ENCODE data around the gene MPZL2.

Gene MPZL2

GRCh38 chr11:118213781-118214180 is 50.3 kb downstream of the MPZL2 start:
- H3K27me3 Mint-ChIP-seq, result no peaks in the 10 kb centered on the region
- peaks cover 86% of the 10 kb centered on the region for H3K4me1 Mint-ChIP-seq
- ATAC-seq (no peak), DNase-seq (no peak)
- H3K9me3 Mint-ChIP-seq, result no peaks in the 10 kb centered on the region
- H3K4me3 Mint-ChIP-seq, result peak overlapping the region; percentile 92
- H3K36me3 Mint-ChIP-seq (ENCODE audit: low read depth), result peaks cover 79% of the 10 kb centered on the region
- H3K27ac Mint-ChIP-seq, result no peak overlapping the region

GRCh38 chr11:118213201-118213600 is 50.9 kb downstream of the MPZL2 start:
- no peak for DNase-seq
- no peak for ATAC-seq
- peaks cover 78% of the 10 kb centered on the region for H3K36me3 Mint-ChIP-seq (ENCODE audit: low read depth)
- H3K9me3 Mint-ChIP-seq, result no peaks in the 10 kb centered on the region
- H3K4me1 Mint-ChIP-seq, result peaks cover 80% of the 10 kb centered on the region
- peak overlapping the region; percentile 92 for H3K4me3 Mint-ChIP-seq
- no peak overlapping the region for H3K27ac Mint-ChIP-seq
- no peaks in the 10 kb centered on the region for H3K27me3 Mint-ChIP-seq

GRCh38 chr11:118212781-118213191 is 51.3 kb downstream of the MPZL2 start:
- Mint-ChIP-seq H3K4me1 (peaks cover 76% of the 10 kb centered on the region), H3K9me3 (no peaks in the 10 kb centered on the region), H3K27me3 (no peaks in the 10 kb centered on the region), H3K4me3 (peak overlapping the region; percentile 92), H3K27ac (no peak overlapping the region), H3K36me3 (ENCODE audit: low read depth) (peaks cover 78% of the 10 kb centered on the region)
- DNase-seq (no peak), ATAC-seq (no peak)

- DNase-seq (no peak), ATAC-seq (no peak)
- peaks cover 71% of the 10 kb centered on the region for H3K4me1 Mint-ChIP-seq
- peak overlapping the region; percentile 92 for H3K4me3 Mint-ChIP-seq
- H3K27ac Mint-ChIP-seq, result no peak overlapping the region
- H3K27me3 Mint-ChIP-seq, result no peaks in the 10 kb centered on the region
- H3K36me3 Mint-ChIP-seq (ENCODE audit: low read depth), result peaks cover 81% of the 10 kb centered on the region
- H3K9me3 Mint-ChIP-seq, result no peaks in the 10 kb centered on the region
Measured at GRCh38 chr11:118212131-118212725, 51.9 kb downstream of the MPZL2 start.

GRCh38 chr11:118211006-118211405 is 53.1 kb downstream of the MPZL2 start:
- H3K27ac Mint-ChIP-seq, result no peak overlapping the region

GRCh38 chr11:118210323-118210722 is 53.8 kb downstream of the MPZL2 start:
- peak overlapping the region; percentile 34 for H3K4me3 Mint-ChIP-seq
- no peaks in the 10 kb centered on the region for H3K27me3 Mint-ChIP-seq
- H3K27ac Mint-ChIP-seq, result no peak overlapping the region
- no peak for DNase-seq
- peaks cover 52% of the 10 kb centered on the region for H3K4me1 Mint-ChIP-seq
- peaks cover 82% of the 10 kb centered on the region for H3K36me3 Mint-ChIP-seq (ENCODE audit: low read depth)
- ATAC-seq, result no peak
- H3K9me3 Mint-ChIP-seq, result no peaks in the 10 kb centered on the region

More at GRCh38 chr11:118211006-118211405, 53.1 kb downstream of the MPZL2 start:
- DNase-seq (no peak), ATAC-seq (no peak)
- H3K4me1 Mint-ChIP-seq, result peaks cover 58% of the 10 kb centered on the region
- peak overlapping the region; percentile 34 for H3K4me3 Mint-ChIP-seq
- no peaks in the 10 kb centered on the region for H3K9me3 Mint-ChIP-seq
- no peaks in the 10 kb centered on the region for H3K27me3 Mint-ChIP-seq
- H3K36me3 Mint-ChIP-seq (ENCODE audit: low read depth), result peaks cover 86% of the 10 kb centered on the region

- Mint-ChIP-seq H3K9me3 (no peaks in the 10 kb centered on the region), H3K4me3 (peak overlapping the region; percentile 48), H3K27me3 (no peaks in the 10 kb centered on the region), H3K27ac (no peak overlapping the region), H3K36me3 (ENCODE audit: low read depth) (peaks cover 71% of the 10 kb centered on the region), H3K4me1 (peaks cover 39% of the 10 kb centered on the region)
- no peak for DNase-seq
- no peak for ATAC-seq
Measured at GRCh38 chr11:118209033-118209432, 55.1 kb downstream of the MPZL2 start.

GRCh38 chr11:118207079-118207478 is 57.0 kb downstream of the MPZL2 start:
- H3K27me3 Mint-ChIP-seq, result no peaks in the 10 kb centered on the region
- peaks cover 19% of the 10 kb centered on the region for H3K4me1 Mint-ChIP-seq
- DNase-seq (no peak), ATAC-seq (peak; percentile 50)
- peak overlapping the region; percentile 52 for H3K4me3 Mint-ChIP-seq
- peaks cover 51% of the 10 kb centered on the region for H3K36me3 Mint-ChIP-seq (ENCODE audit: low read depth)
- no peaks in the 10 kb centered on the region for H3K9me3 Mint-ChIP-seq
- H3K27ac Mint-ChIP-seq, result no peak overlapping the region

GRCh38 chr11:118206391-118207031 is 57.6 kb downstream of the MPZL2 start:
- no peaks in the 10 kb centered on the region for H3K27me3 Mint-ChIP-seq
- peaks cover 45% of the 10 kb centered on the region for H3K36me3 Mint-ChIP-seq (ENCODE audit: low read depth)
- ATAC-seq, result no peak
- H3K9me3 Mint-ChIP-seq, result no peaks in the 10 kb centered on the region
- H3K27ac Mint-ChIP-seq, result no peak overlapping the region
- DNase-seq, result no peak
- peak overlapping the region; percentile 52 for H3K4me3 Mint-ChIP-seq
- H3K4me1 Mint-ChIP-seq, result peaks cover 13% of the 10 kb centered on the region

- Mint-ChIP-seq H3K9me3 (no peaks in the 10 kb centered on the region), H3K4me3 (peak overlapping the region; percentile 34), H3K27ac (no peak overlapping the region), H3K4me1 (peaks cover 6% of the 10 kb centered on the region), H3K27me3 (no peaks in the 10 kb centered on the region), H3K36me3 (ENCODE audit: low read depth) (peaks cover 39% of the 10 kb centered on the region)
- ATAC-seq (no peak), DNase-seq (no peak)
Measured at GRCh38 chr11:118205606-118206378, 58.3 kb downstream of the MPZL2 start.

Data from activated naive CD8-positive, alpha-beta T cell treated with anti-CD3 and anti-CD28 coated beads, Interleukin-2, amount 50 U/mL, for 24 hours (primary cell).